ENCODE data around the gene CHRM4.

CHRM4 gene

GRCh38 chr11:46356924-46357482, 34.6 kb downstream of the CHRM4 start:
- no peak overlapping the region for H3K14ac ChIP-seq (ENCODE audit: low read length)
- H4K91ac ChIP-seq (ENCODE audit: low read depth, low read length) = no peak overlapping the region
- H3K27me3 ChIP-seq (ENCODE audit: insufficient read depth, low read length) = no peaks in the 10 kb centered on the region
- H3K4me1 ChIP-seq (ENCODE audit: control insufficient read depth in 1 of 2, insufficient read depth in 2 of 2, low read length in 2 of 2) = peaks cover 6 to 10% of the 10 kb centered on the region in 2 experiments
- H2BK12ac ChIP-seq (ENCODE audit: low read length) = no peak overlapping the region
- no peak overlapping the region for H3K23ac ChIP-seq (ENCODE audit: low read length)
- H3K9ac ChIP-seq (ENCODE audit: low read length) = no peak overlapping the region
- no peak overlapping the region for H2AFZ ChIP-seq (ENCODE audit: insufficient read depth, low read length, poor library complexity)
- no peak overlapping the region for H2BK120ac ChIP-seq (ENCODE audit: insufficient read depth, low read length, poor library complexity)
- H3K79me2 ChIP-seq (ENCODE audit: control insufficient read depth, insufficient read depth, low read length, poor library complexity) = peaks cover 5% of the 10 kb centered on the region
- peak; percentile 80 to 85 for DNase-seq
- H3K36me3 ChIP-seq (ENCODE audit: control insufficient read depth in 1 of 2, insufficient read depth in 2 of 2, low read length in 2 of 2) = peaks cover 8 to 9% of the 10 kb centered on the region in 2 experiments
- no peak overlapping the region for H3K27ac ChIP-seq (ENCODE audit: low read depth, low read length)
- no CpG with 5 or more reads among the region's 7 CpGs for WGBS (ENCODE audit: extremely low coverage, insufficient coverage, insufficient read length)
- H4K12ac ChIP-seq (ENCODE audit: low read depth, low read length) = no peak overlapping the region
- H3K4me3 ChIP-seq (ENCODE audit: low read depth, low read length) = no peak overlapping the region
- no peak overlapping the region for H2BK5ac ChIP-seq (ENCODE audit: low read depth, low read length, poor library complexity)
- no peaks in the 10 kb centered on the region for H3K9me3 ChIP-seq (ENCODE audit: insufficient read depth, low read depth, low read length)
- H2AK5ac ChIP-seq (ENCODE audit: low read length) = no peak overlapping the region
- no peak overlapping the region for H3K18ac ChIP-seq (ENCODE audit: low read length)
- H3K79me1 ChIP-seq (ENCODE audit: low read length) = no peaks in the 10 kb centered on the region
- H3K4ac ChIP-seq (ENCODE audit: low read depth, low read length) = no peak overlapping the region
- no peak overlapping the region for H3K4me2 ChIP-seq (ENCODE audit: low read length)
- H4K8ac ChIP-seq (ENCODE audit: low read depth, low read length) = no peak overlapping the region

- no peak overlapping the region for H2BK5ac ChIP-seq (ENCODE audit: low read depth, low read length, poor library complexity)
- no peaks in the 10 kb centered on the region for H3K9me3 ChIP-seq (ENCODE audit: insufficient read depth, low read depth, low read length)
- H3K79me2 ChIP-seq (ENCODE audit: control insufficient read depth, insufficient read depth, low read length, poor library complexity) = peaks cover 7% of the 10 kb centered on the region
- peak overlapping the region; percentile 65 for H3K4ac ChIP-seq (ENCODE audit: low read depth, low read length)
- peak overlapping the region; percentile 33 for H3K18ac ChIP-seq (ENCODE audit: low read length)
- no CpG with 5 or more reads among the region's 9 CpGs for WGBS (ENCODE audit: extremely low coverage, insufficient coverage, insufficient read length)
- H3K4me2 ChIP-seq (ENCODE audit: low read length) = no peak overlapping the region
- H4K12ac ChIP-seq (ENCODE audit: low read depth, low read length) = no peak overlapping the region
- no peak overlapping the region for H2BK12ac ChIP-seq (ENCODE audit: low read length)
- H3K23ac ChIP-seq (ENCODE audit: low read length) = no peak overlapping the region
- no peak overlapping the region for H3K14ac ChIP-seq (ENCODE audit: low read length)
- no peaks in the 10 kb centered on the region for H3K27me3 ChIP-seq (ENCODE audit: insufficient read depth, low read length)
- peaks cover 8 to 11% of the 10 kb centered on the region in 2 experiments for H3K36me3 ChIP-seq (ENCODE audit: control insufficient read depth in 1 of 2, insufficient read depth in 2 of 2, low read length in 2 of 2)
- H3K4me3 ChIP-seq (ENCODE audit: low read depth, low read length) = no peak overlapping the region
- no peak for DNase-seq
- H3K4me1 ChIP-seq (ENCODE audit: control insufficient read depth in 1 of 2, insufficient read depth in 2 of 2, low read length in 2 of 2) = peaks cover 12 to 16% of the 10 kb centered on the region in 2 experiments
- no peak overlapping the region for H3K9ac ChIP-seq (ENCODE audit: low read length)
- no peak overlapping the region for H3K27ac ChIP-seq (ENCODE audit: low read depth, low read length)
- no peak overlapping the region for H4K91ac ChIP-seq (ENCODE audit: low read depth, low read length)
- H2AK5ac ChIP-seq (ENCODE audit: low read length) = no peak overlapping the region
- H2AFZ ChIP-seq (ENCODE audit: insufficient read depth, low read length, poor library complexity) = no peak overlapping the region
- no peak overlapping the region for H2BK120ac ChIP-seq (ENCODE audit: insufficient read depth, low read length, poor library complexity)
- H4K8ac ChIP-seq (ENCODE audit: low read depth, low read length) = no peak overlapping the region
- H3K79me1 ChIP-seq (ENCODE audit: low read length) = no peaks in the 10 kb centered on the region
These were observed 37.9 kb downstream of the CHRM4 start for GRCh38 chr11:46353698-46354097.

- H3K18ac ChIP-seq (ENCODE audit: low read length) = peak overlapping the region; percentile 13
- no peak overlapping the region for H3K4me3 ChIP-seq (ENCODE audit: low read depth, low read length)
- no peak overlapping the region for H4K91ac ChIP-seq (ENCODE audit: low read depth, low read length)
- H3K23ac ChIP-seq (ENCODE audit: low read length) = no peak overlapping the region
- no peak overlapping the region for H2BK120ac ChIP-seq (ENCODE audit: insufficient read depth, low read length, poor library complexity)
- H3K4ac ChIP-seq (ENCODE audit: low read depth, low read length) = peak overlapping the region; percentile 26
- H3K9me3 ChIP-seq (ENCODE audit: insufficient read depth, low read depth, low read length) = peaks cover 2% of the 10 kb centered on the region
- H3K36me3 ChIP-seq (ENCODE audit: control insufficient read depth in 1 of 2, insufficient read depth in 2 of 2, low read length in 2 of 2) = peaks cover 8 to 11% of the 10 kb centered on the region in 2 experiments
- no CpG with 5 or more reads among the region's 33 CpGs for WGBS (ENCODE audit: extremely low coverage, insufficient coverage, insufficient read length)
- DNase-seq = peak; percentile 63 to 73
- H3K4me2 ChIP-seq (ENCODE audit: low read length) = no peak overlapping the region
- H4K12ac ChIP-seq (ENCODE audit: low read depth, low read length) = no peak overlapping the region
- H4K8ac ChIP-seq (ENCODE audit: low read depth, low read length) = no peak overlapping the region
- peaks cover 6% of the 10 kb centered on the region for H3K79me1 ChIP-seq (ENCODE audit: low read length)
- H3K4me1 ChIP-seq (ENCODE audit: control insufficient read depth in 1 of 2, insufficient read depth in 2 of 2, low read length in 2 of 2) = peaks cover 16 to 26% of the 10 kb centered on the region in 2 experiments
- H2AK5ac ChIP-seq (ENCODE audit: low read length) = no peak overlapping the region
- no peaks in the 10 kb centered on the region for H3K27me3 ChIP-seq (ENCODE audit: insufficient read depth, low read length)
- peak overlapping the region; percentile 40 for H2AFZ ChIP-seq (ENCODE audit: insufficient read depth, low read length, poor library complexity)
- H3K9ac ChIP-seq (ENCODE audit: low read length) = no peak overlapping the region
- H3K27ac ChIP-seq (ENCODE audit: low read depth, low read length) = no peak overlapping the region
- no peak overlapping the region for H2BK5ac ChIP-seq (ENCODE audit: low read depth, low read length, poor library complexity)
- no peak overlapping the region for H2BK12ac ChIP-seq (ENCODE audit: low read length)
- H3K79me2 ChIP-seq (ENCODE audit: control insufficient read depth, insufficient read depth, low read length, poor library complexity) = peaks cover 20% of the 10 kb centered on the region
- no peak overlapping the region for H3K14ac ChIP-seq (ENCODE audit: low read length)
These were observed 39.3 kb downstream of the CHRM4 start for GRCh38 chr11:46352063-46352841.

- Histone ChIP-seq H2BK12ac (ENCODE audit: low read length) (no peak overlapping the region), H3K27ac (ENCODE audit: low read depth, low read length) (no peak overlapping the region), H4K12ac (ENCODE audit: low read depth, low read length) (no peak overlapping the region), H3K4me1 (ENCODE audit: control insufficient read depth in 1 of 2, insufficient read depth in 2 of 2, low read length in 2 of 2) (peaks cover 19 to 29% of the 10 kb centered on the region in 2 experiments), H3K4me2 (ENCODE audit: low read length) (no peak overlapping the region), H3K36me3 (ENCODE audit: control insufficient read depth in 1 of 2, insufficient read depth in 2 of 2, low read length in 2 of 2) (peaks cover 8 to 11% of the 10 kb centered on the region in 2 experiments), H4K91ac (ENCODE audit: low read depth, low read length) (no peak overlapping the region), H3K23ac (ENCODE audit: low read length) (no peak overlapping the region), H3K18ac (ENCODE audit: low read length) (no peak overlapping the region), H3K14ac (ENCODE audit: low read length) (no peak overlapping the region), H2AK5ac (ENCODE audit: low read length) (no peak overlapping the region), H3K27me3 (ENCODE audit: insufficient read depth, low read length) (no peaks in the 10 kb centered on the region), H3K79me2 (ENCODE audit: control insufficient read depth, insufficient read depth, low read length, poor library complexity) (peaks cover 20% of the 10 kb centered on the region), H3K79me1 (ENCODE audit: low read length) (peaks cover 8% of the 10 kb centered on the region), H2BK5ac (ENCODE audit: low read depth, low read length, poor library complexity) (no peak overlapping the region), H4K8ac (ENCODE audit: low read depth, low read length) (no peak overlapping the region), H3K9ac (ENCODE audit: low read length) (peak overlapping the region; percentile 25), H2AFZ (ENCODE audit: insufficient read depth, low read length, poor library complexity) (no peak overlapping the region), H3K4ac (ENCODE audit: low read depth, low read length) (peak overlapping the region; percentile 10), H3K4me3 (ENCODE audit: low read depth, low read length) (no peak overlapping the region), H2BK120ac (ENCODE audit: insufficient read depth, low read length, poor library complexity) (no peak overlapping the region), H3K9me3 (ENCODE audit: insufficient read depth, low read depth, low read length) (peaks cover 2% of the 10 kb centered on the region)
- no CpG with 5 or more reads among the region's 5 CpGs for WGBS (ENCODE audit: extremely low coverage, insufficient coverage, insufficient read length)
- no peak for DNase-seq
These were observed 40.0 kb downstream of the CHRM4 start for GRCh38 chr11:46351606-46352005.

Data from trophoblast cell (in vitro differentiated cells and primary cell).